Measurements from ENCODE around the gene VPREB3.

DNA sequence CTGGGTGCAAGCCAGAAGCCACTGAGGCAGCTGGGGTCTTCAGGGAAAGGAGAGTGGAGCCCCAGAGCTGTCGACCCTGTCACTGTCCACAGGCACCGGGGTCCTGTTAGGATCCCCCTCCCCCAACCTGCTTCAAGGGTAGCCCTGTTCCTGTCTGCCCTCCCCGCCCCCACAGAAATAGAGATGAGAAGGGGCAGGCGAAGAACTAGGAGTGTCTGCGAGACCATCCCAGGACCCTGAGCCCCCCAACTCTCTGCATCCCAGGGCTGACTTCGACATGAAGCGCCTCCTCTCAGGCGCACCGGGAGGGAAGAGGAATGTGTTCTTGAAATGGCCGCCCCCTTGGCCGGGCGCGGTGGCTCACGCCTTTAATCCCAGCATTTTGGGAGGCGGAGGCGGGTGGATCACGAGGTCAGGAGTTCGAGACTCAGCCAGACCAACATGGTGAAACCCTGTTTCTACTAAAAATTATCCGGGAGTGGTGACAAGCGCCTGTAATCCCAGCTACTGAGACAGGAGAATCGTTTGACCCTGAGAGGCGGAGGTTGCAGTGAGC, 2.7 kb downstream of the VPREB3 start:
- TF ChIP-seq, protein P1, sequence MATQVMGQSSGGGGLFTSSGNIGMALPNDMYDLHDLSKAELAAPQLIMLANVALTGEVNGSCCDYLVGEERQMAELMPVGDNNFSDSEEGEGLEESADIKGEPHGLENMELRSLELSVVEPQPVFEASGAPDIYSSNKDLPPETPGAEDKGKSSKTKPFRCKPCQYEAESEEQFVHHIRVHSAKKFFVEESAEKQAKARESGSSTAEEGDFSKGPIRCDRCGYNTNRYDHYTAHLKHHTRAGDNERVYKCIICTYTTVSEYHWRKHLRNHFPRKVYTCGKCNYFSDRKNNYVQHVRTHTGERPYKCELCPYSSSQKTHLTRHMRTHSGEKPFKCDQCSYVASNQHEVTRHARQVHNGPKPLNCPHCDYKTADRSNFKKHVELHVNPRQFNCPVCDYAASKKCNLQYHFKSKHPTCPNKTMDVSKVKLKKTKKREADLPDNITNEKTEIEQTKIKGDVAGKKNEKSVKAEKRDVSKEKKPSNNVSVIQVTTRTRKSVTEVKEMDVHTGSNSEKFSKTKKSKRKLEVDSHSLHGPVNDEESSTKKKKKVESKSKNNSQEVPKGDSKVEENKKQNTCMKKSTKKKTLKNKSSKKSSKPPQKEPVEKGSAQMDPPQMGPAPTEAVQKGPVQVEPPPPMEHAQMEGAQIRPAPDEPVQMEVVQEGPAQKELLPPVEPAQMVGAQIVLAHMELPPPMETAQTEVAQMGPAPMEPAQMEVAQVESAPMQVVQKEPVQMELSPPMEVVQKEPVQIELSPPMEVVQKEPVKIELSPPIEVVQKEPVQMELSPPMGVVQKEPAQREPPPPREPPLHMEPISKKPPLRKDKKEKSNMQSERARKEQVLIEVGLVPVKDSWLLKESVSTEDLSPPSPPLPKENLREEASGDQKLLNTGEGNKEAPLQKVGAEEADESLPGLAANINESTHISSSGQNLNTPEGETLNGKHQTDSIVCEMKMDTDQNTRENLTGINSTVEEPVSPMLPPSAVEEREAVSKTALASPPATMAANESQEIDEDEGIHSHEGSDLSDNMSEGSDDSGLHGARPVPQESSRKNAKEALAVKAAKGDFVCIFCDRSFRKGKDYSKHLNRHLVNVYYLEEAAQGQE (IDR thresholded peaks at IDR 0.05; ENCODE audit: insufficient read depth in 1 of 2, low read depth in 2 of 2, low read length in 2 of 2), result no peak
- no peak for TF ChIP-seq TAF1 (IDR thresholded peaks at IDR 0.05; ENCODE audit: borderline replicate concordance, insufficient read depth, low read length)
- no peak for TF ChIP-seq FOXP2 (optimal IDR thresholded peaks at IDR 0.05; ENCODE audit: borderline replicate concordance, extremely low read depth, extremely low read length, insufficient read depth)
- TF ChIP-seq POLR2AphosphoS5 (IDR thresholded peaks at IDR 0.05; ENCODE audit: low read depth, low read length), result no peak
- no peak for TF ChIP-seq SIN3A (IDR thresholded peaks at IDR 0.05; ENCODE audit: borderline replicate concordance, insufficient read depth, low read length)
